ENCODE measurements around the gene PSMG3.
"Not testable (repeated sequence)": the region's sequence is repeated elsewhere in the genome, so short reads cannot be mapped to it uniquely, and the experiment has no call there.

Gene PSMG3

DNA sequence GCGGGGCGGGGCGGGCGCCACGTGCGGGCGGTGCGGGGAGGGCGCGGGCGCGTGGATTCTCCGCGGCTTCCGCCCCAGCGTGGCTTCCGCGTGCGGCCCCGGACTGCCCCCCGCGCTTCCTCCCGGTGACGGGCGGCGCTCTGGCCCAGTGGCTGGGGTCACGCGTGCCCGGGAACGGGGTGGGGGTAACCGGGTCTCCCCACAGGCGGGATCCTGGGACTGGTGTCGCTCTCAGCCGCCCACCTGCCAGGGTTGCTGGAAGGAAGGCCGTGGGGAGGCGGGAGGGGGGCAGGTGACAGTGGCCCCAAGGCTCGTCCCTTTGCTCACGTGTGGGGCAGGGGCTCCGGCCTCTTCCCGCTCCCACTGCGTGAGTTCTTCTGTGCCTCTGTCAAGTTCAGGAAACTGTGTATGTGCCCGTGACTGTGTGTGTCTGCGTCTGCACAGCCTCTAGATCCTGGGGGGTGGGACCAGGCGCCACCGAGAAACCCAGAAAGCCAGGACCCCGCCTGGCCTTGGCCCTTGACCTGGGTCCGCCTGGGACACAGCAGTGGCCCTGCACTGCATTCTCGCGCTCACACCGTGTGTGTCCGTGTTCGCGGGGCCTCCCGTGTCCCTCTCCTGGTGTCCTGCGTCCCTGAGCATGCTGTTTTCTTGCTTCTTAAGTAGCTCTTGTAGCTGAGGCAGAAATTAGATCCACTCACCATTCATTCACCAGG is 38.4 kb downstream of the PSMG3 start:
- DNase-seq, result peak; percentile 40 to 54

GRCh38 chr7:1530946-1531262 is 38.9 kb downstream of the PSMG3 start:
- DNase-seq, result peak in 1 of 2 donors; percentile 42

DNA sequence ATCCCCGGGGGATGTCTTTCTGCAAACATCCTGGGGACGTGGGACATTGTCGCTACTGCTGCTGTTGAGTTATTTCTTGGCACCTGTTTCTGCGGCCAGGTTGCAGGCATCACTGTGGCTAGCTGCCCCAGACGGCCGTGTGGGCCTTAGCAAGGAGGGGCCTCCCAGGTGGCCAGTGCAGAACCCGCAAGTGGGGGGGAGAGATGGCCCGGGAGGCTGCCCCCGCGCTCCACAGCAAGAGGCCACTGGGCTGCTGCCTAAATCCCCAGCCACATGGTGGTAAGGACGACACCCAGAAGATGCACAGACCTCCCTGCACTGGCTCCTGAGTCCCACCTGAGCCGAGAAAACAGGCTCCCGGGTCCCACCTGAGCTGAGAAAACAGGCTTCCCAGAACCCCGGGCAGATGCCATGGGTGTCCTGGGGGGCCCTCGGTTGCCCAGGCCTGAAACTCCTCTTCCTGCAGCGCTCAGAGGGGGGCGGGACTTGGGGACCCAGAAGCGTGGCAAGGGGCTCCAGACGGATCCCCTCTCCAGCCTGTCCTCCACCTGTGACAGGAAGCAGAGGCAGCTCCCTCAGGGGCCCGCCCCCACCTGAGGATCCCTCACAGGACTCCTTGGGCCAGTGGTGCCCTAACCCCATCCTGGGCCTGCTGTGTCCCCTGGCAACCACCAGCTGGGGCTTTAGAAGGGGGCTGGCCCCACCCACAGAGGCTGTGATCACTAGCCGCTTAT is 40.3 kb downstream of the PSMG3 start:
- DNase-seq, result no peak

DNA sequence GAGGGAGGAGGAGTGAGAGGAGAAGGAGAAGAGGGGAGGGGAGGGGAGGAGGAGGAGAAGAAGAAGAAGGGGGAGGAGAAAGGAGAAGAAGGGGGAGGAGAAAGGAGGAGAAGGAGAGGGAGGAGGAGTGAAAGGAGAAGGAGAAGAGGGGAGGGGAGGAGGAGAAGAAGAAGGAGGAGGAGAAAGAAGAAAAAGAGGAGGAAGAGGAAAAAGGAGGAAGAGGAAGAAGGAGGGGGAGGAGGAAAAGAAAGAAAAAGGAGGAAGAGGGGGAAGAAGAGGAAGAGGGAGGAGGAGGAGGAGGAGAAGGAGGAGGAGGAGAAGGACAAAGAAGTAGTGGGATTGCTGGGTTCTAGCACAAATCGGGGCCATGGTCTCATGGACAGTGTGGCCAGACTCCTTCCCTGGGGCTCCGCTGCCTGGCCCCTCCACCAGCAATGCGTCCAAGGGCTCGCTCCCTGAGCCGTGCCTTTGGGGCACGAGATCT is 43.5 kb downstream of the PSMG3 start:
- no peak for DNase-seq

DNA sequence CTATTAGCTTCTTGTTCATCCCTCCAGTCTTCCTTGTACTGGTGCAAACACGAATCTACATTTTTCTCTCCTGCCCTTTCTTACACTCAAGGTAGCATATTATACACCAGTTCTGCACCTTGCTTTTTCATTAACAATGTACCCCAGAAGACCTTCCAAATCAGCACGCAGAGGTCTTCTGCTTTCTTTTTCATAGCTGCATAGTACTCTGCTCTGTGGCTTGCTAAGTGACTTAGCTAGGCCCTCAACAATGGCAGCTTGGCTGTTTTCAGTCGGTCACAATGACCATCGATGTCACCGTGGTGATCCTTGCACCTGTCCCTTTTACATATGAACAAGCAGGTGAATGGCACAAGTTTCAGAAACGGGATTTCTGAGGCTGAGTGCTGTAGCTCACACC is 44.4 kb downstream of the PSMG3 start:
- DNase-seq, result no peak

DNA sequence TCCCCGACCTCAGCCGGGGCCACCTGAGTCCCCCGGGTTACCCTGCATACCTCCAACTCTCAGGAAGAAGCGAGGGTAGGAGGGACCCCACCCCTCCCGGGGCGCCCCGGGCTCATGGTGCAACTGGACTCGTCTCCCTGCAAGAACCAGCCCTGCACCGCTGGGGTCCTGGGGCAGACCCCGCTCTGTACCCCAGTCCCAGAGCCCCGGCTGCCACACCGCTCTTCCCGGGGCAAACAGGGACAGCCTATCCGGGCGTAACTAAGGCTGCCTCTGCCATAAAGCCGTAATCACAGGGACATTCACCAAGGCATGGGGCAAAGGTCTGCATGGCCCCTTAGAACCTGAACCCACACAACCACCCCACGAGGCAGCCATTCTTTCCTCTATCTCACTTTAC is 46.0 kb downstream of the PSMG3 start:
- DNase-seq, result no peak

- no peak for DNase-seq
Observed at GRCh38 chr7:1523208-1523607, 46.6 kb downstream of the PSMG3 start.

- DNase-seq, result no peak
Observed at GRCh38 chr7:1521456-1521855, 48.4 kb downstream of the PSMG3 start.

- DNase-seq, result no peak
Observed at GRCh38 chr7:1520539-1521234, 49.1 kb downstream of the PSMG3 start.

- not testable (repeated sequence) for DNase-seq
Observed at GRCh38 chr7:1519322-1519922, 50.4 kb downstream of the PSMG3 start.

Measured in activated CD4-positive, alpha-beta T cell treated with anti-CD3 and anti-CD28 coated beads for 4 hours (primary cell).